Measurements from ENCODE around the gene GSC2. TPM values are rescaled to one million over a fixed set of nuclear protein-coding genes. Genes with fewer than 3 reads are reported as not detected.
"Not testable (repeated sequence)": the region's sequence is repeated elsewhere in the genome, so short reads cannot be mapped to it uniquely, and the experiment has no call there.

The GSC2 gene
- total and polyA plus RNA-seq, 2 of the 4 experiments (the other 2 are of a cell fraction): not detected

- H2AK5ac ChIP-seq (ENCODE audit: low read depth, low read length); H3K56ac ChIP-seq (ENCODE audit: extremely low read depth, insufficient read depth, low read length); H3K4me2 ChIP-seq (ENCODE audit: low read depth, low read length); H2BK120ac ChIP-seq (ENCODE audit: low read depth, low read length); H2BK20ac ChIP-seq (ENCODE audit: low read depth, low read length); H3K23ac ChIP-seq (ENCODE audit: low read depth, low read length); H3K36me3 ChIP-seq (ENCODE audit: control insufficient read depth, insufficient read depth, low read length); H3K27ac ChIP-seq (ENCODE audit: insufficient read depth, low read length); H3K9me3 ChIP-seq (ENCODE audit: control insufficient read depth, insufficient read depth, low read length); H3K79me1 ChIP-seq (ENCODE audit: low read depth in 1 of 2, low read length in 2 of 2); H3K4me3 ChIP-seq (ENCODE audit: insufficient read depth, low read depth, low read length); in situ Hi-C loops (cut with MboI; ENCODE audit: low sequenced_read_pairs); H2BK15ac ChIP-seq (ENCODE audit: low read depth, low read length); H3K4me1 ChIP-seq (ENCODE audit: control insufficient read depth, insufficient read depth, low read length); H3K9ac ChIP-seq (ENCODE audit: low read depth, low read length); H4K5ac ChIP-seq (ENCODE audit: low read depth, low read length); H4K20me1 ChIP-seq (ENCODE audit: insufficient read depth, low read length); H3K18ac ChIP-seq (ENCODE audit: low read depth, low read length); H2BK5ac ChIP-seq (ENCODE audit: low read depth, low read length, poor library complexity, severe bottlenecking); H2AK9ac ChIP-seq (replicated peaks; ENCODE audit: low read depth, low read length, poor library complexity); H4K8ac ChIP-seq (ENCODE audit: low read depth in 2 of 2, low read length in 2 of 2); ATAC-seq (ENCODE audit: low read depth); intact Hi-C loops (cut with micrococcal nuclease); H4K91ac ChIP-seq (ENCODE audit: insufficient read depth, low read depth, low read length); H3K14ac ChIP-seq (replicated peaks; ENCODE audit: low read depth, low read length); DNase-seq; POLR2A ChIA-PET (ENCODE audit: unreplicated experiment); H3K9me1 ChIP-seq (ENCODE audit: insufficient read depth, low read length); dilution Hi-C loops (cut with HindIII; ENCODE audit: low sequenced_read_pairs, unreplicated experiment); BruUV-seq (replicated peaks); H3K4ac ChIP-seq (ENCODE audit: low read depth, low read length); H2AFZ ChIP-seq (replicated peaks; ENCODE audit: low read length, poor library complexity): not testable (repeated sequence)
- CTCF ChIA-PET: interaction anchor here (0.6 kb wide), 1 partner anchor 86 kb away, joined by 7 read pairs; no protein-coding TSS in a partner anchor
- peaks cover 14% of the 10 kb centered on the region for H3K27me3 ChIP-seq (ENCODE audit: control insufficient read depth, insufficient read depth, low read length)
- 100% methylated on average over 1 of the region's 11 CpGs; no CpG with 5 or more reads in 1 of the 2 experiments for WGBS, 2 experiments (ENCODE audit: extremely low coverage in 2 of 2, insufficient read length in 1 of 2)
These were observed 8.6 kb upstream of the GSC2 start for GRCh38 chr22:19158649-19159048.

- H3K4me2 ChIP-seq (ENCODE audit: low read depth, low read length); H3K4ac ChIP-seq (ENCODE audit: low read depth, low read length); dilution Hi-C loops (cut with HindIII; ENCODE audit: low sequenced_read_pairs, unreplicated experiment); H3K27ac ChIP-seq (ENCODE audit: insufficient read depth, low read length); H2BK120ac ChIP-seq (ENCODE audit: low read depth, low read length); H2BK15ac ChIP-seq (ENCODE audit: low read depth, low read length); ATAC-seq (ENCODE audit: low read depth); H4K20me1 ChIP-seq (ENCODE audit: insufficient read depth, low read length); H3K9me3 ChIP-seq (ENCODE audit: control insufficient read depth, insufficient read depth, low read length); H4K8ac ChIP-seq (ENCODE audit: low read depth in 2 of 2, low read length in 2 of 2); BruUV-seq (replicated peaks); intact Hi-C loops (cut with micrococcal nuclease); H3K79me1 ChIP-seq (ENCODE audit: low read depth in 1 of 2, low read length in 2 of 2); H2BK20ac ChIP-seq (ENCODE audit: low read depth, low read length); H3K23ac ChIP-seq (ENCODE audit: low read depth, low read length); H4K91ac ChIP-seq (ENCODE audit: insufficient read depth, low read depth, low read length); H3K4me3 ChIP-seq (ENCODE audit: insufficient read depth, low read depth, low read length); H3K9me1 ChIP-seq (ENCODE audit: insufficient read depth, low read length); H2AK5ac ChIP-seq (ENCODE audit: low read depth, low read length); H2AFZ ChIP-seq (replicated peaks; ENCODE audit: low read length, poor library complexity); H3K9ac ChIP-seq (ENCODE audit: low read depth, low read length); H3K4me1 ChIP-seq (ENCODE audit: control insufficient read depth, insufficient read depth, low read length); H3K14ac ChIP-seq (replicated peaks; ENCODE audit: low read depth, low read length); H3K56ac ChIP-seq (ENCODE audit: extremely low read depth, insufficient read depth, low read length); H3K36me3 ChIP-seq (ENCODE audit: control insufficient read depth, insufficient read depth, low read length); POLR2A ChIA-PET (ENCODE audit: unreplicated experiment); in situ Hi-C loops (cut with MboI; ENCODE audit: low sequenced_read_pairs); H2BK5ac ChIP-seq (ENCODE audit: low read depth, low read length, poor library complexity, severe bottlenecking); H3K18ac ChIP-seq (ENCODE audit: low read depth, low read length); H4K5ac ChIP-seq (ENCODE audit: low read depth, low read length); DNase-seq: not testable (repeated sequence)
- peaks cover 23% of the 10 kb centered on the region for H3K27me3 ChIP-seq (ENCODE audit: control insufficient read depth, insufficient read depth, low read length)
- peak overlapping the region; percentile 55 for H2AK9ac ChIP-seq (replicated peaks; ENCODE audit: low read depth, low read length, poor library complexity)
- 58% methylated on average over 3 of the region's 9 CpGs; no CpG with 5 or more reads in 1 of the 2 experiments for WGBS, 2 experiments (ENCODE audit: extremely low coverage in 2 of 2, insufficient read length in 1 of 2)
- CTCF ChIA-PET: interaction anchor here (0.6 kb wide), 1 partner anchor 17 kb away, joined by 3 read pairs; no protein-coding TSS in a partner anchor
These were observed 6.0 kb upstream of the GSC2 start for GRCh38 chr22:19156109-19156508.

All from IMR-90 (cell line).